Left ventricle myocardium inferior (tissue), 1 donor: Measurements from ENCODE around the gene FOXB2. TPM values are rescaled to one million over a fixed set of nuclear protein-coding genes. Genes with fewer than 3 reads are reported as not detected.

Source experiments
- DNase-seq: peaks from one replicate; pipeline ENCODE4 v3.0.0-alpha.2; 2020
- H3K27ac ChIP-seq: fragments of 200-600 bp; replicated peaks from 2 replicates; pipeline ENCODE4 v1.8.0; 2021
- H3K27me3 ChIP-seq: fragments of 200-600 bp; 2 replicates; pipeline ENCODE4 v1.8.0; 2021; ENCODE audit warnings: low read depth
- H3K36me3 ChIP-seq: fragments of 200-600 bp; 2 replicates; pipeline ENCODE4 v1.8.0; 2021
- H3K4me1 ChIP-seq: fragments of 200-600 bp; 2 replicates; pipeline ENCODE4 v1.8.0; 2021
- H3K4me3 ChIP-seq: fragments of 200-600 bp; 2 replicates; pipeline ENCODE4 v1.8.0; 2021; ENCODE audit warnings: mild to moderate bottlenecking, moderate library complexity
- H3K9me3 ChIP-seq: fragments of 200-600 bp; replicated peaks from 2 replicates; pipeline ENCODE4 v1.8.0; 2021
- CTCF ChIP-seq: fragments of 200-600 bp; IDR thresholded peaks from 2 replicates; pipeline ENCODE4 v1.8.0; 2021; ENCODE audit warnings: antibody characterized with exemption, mild to moderate bottlenecking, borderline replicate concordance
- intact Hi-C: fragments of 100-400 bp; cut with micrococcal nuclease; formaldehyde crosslinking; loops from one replicate; pipeline ENCODE4 v1.11.0; 2022
- total RNA-seq: library from RNA; stranded (reverse); fragmentation: NEBNext Ultra II Directional; extraction: Animal tissue kit (Norgen Biotek cat#: 25700); gene quantifications from one replicate; pipeline ENCODE4 v1.2.1, GENCODE V29; 2021
- donor health status: DM: no; HTN: yes; CAD: no; lungs with severe emphysema.

Gene FOXB2
- total RNA-seq, 1 donor from 2014 or later: not detected

GRCh38 chr9:77063645-77064285 lies 44.3 kb downstream of the FOXB2 start:
- intact Hi-C loops: no loop called here
- TF ChIP-seq CTCF: no peak
- Histone ChIP-seq H3K4me3 (no peak overlapping the region), H3K27ac (no peak overlapping the region), H3K4me1 (no peaks in the 10 kb centered on the region), H3K36me3 (no peaks in the 10 kb centered on the region), H3K9me3 (peaks cover 4% of the 10 kb centered on the region), H3K27me3 (peaks cover 7% of the 10 kb centered on the region)
- DNase-seq: no peak

- Histone ChIP-seq H3K4me1 (no peaks in the 10 kb centered on the region), H3K36me3 (no peaks in the 10 kb centered on the region), H3K4me3 (no peak overlapping the region), H3K27ac (no peak overlapping the region), H3K9me3 (peaks cover under 1% of the 10 kb centered on the region), H3K27me3 (peaks cover 16% of the 10 kb centered on the region)
- no peak for DNase-seq
- intact Hi-C loops: no loop called here
- no peak for TF ChIP-seq CTCF
These were observed 46.9 kb downstream of the FOXB2 start for GRCh38 chr9:77066388-77066787.

Other genes starting within 250 kb of the FOXB2 start
- gene PRUNE2, start 113.5 kb upstream of the FOXB2 start, total RNA-seq: 3.1 TPM
- 32.5 TPM for gene VPS13A, start 157.9 kb downstream of the FOXB2 start, total RNA-seq